Fibroblast of skin of abdomen (primary cell): ENCODE results near the gene DNAI7. TPM values are rescaled to one million over a fixed set of nuclear protein-coding genes. Genes with fewer than 3 reads are reported as not detected.

Experiments used
- DNase-seq: peaks from one replicate; pipeline ENCODE4 v3.0.0-alpha.2; 2013
- polyA plus RNA-seq, 2 experiments: library from polyadenylated mRNA; unstranded; fragments of 120-200 nt; gene quantifications; one replicate each; pipeline ENCODE4 v1.2.1, GENCODE V29; 2013; ENCODE audit not compliant: insufficient read length in 2 of 2

Gene DNAI7, protein sequence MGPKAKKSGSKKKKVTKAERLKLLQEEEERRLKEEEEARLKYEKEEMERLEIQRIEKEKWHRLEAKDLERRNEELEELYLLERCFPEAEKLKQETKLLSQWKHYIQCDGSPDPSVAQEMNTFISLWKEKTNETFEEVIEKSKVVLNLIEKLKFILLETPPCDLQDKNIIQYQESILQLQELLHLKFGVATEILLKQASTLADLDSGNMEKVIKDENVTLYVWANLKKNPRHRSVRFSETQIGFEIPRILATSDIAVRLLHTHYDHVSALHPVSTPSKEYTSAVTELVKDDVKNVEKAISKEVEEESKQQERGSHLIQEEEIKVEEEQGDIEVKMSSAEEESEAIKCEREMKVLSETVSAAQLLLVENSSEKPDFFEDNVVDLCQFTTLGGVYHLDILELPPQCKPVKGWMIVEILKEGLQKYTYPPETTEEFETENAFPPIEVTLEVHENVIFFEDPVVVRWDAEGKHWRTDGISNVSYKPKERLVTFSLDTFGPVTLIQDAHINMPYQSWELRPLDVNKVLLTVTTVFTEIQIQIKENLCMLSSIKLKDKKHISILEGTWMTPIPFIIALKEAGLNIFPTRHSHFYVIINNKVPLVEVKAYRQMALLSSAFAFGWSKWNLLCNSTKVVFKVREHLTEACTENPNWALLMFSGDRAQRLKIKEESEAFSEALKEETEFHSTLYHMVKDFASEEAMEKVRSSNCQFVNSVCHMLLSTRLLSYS
- 0.22 TPM for polyA plus RNA-seq (2013, experiment 1 of 2; ENCODE audit: insufficient read length)
- polyA plus RNA-seq (2013, experiment 2 of 2; ENCODE audit: insufficient read length), result 0.11 TPM

DNA sequence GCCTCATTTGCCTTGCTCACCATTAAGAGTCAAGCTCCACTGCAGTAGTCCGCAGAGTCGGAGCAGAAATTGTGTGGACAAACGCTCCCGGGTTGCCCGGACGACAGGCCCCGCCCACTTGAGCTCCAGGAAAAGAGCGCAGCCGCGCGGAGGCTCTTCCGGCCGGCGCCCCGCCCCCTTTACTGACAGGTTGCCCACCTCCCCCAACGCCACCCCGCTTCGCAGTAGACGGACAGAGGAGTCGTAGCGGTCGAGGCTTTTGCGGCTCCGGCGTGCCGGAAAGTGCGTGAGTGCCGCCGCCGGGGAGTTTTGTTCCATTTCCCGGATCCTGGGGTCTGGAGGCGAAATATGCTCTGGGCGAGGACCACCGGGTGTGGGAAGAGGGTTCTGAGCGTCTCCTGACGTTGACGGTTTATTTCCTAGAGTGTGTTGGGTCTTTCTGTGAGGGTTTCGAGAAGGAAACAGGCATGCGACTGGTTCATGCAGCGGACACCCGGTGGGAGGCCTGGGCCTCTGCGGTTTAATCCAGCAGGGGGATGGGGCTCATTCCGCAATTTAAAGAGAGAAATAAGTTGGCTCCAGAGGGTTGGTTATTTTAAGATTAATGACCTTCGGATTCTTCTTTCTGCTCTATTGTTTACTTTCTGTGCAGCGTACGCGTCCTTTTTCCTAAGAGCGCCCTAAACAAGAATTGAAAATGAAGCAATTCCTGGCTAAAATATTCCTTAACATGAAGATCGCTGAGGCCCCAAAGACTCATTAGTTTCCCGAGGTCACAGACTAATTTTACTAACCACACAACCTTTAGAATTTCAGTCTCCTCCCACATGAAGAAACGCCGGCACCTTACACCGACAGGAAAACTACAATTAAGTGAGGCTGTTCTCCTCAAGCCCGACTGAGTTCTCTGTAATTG is at the start of gene DNAI7, which contains the start of gene ETFRF1:
Gene DNAI7 (minus strand): TSS at position 105 of the 916 bp plus-strand sequence. CDS start 82 bp downstream, at position 23.
Gene ETFRF1 (plus strand): TSS at position 182 of the 916 bp plus-strand sequence. CDS start 8,720 bp downstream, outside the sequence.
- DNase-seq, result peak; percentile 92

DNA sequence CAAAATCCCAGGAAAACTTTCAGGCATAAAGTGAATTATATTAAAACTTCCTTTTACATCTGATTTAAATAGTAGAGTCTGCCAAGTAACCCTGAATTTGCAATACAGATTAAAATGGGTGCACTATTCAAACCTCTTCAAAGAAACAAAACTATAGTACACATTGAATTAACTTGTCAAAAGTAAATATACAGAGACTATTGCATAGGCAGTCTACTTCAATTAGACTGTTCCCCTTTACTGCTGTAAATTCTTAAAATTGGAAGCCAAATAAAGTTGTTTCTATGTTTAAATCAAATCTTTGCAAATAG is 48.7 kb upstream of the DNAI7 start:
- no peak for DNase-seq

DNA sequence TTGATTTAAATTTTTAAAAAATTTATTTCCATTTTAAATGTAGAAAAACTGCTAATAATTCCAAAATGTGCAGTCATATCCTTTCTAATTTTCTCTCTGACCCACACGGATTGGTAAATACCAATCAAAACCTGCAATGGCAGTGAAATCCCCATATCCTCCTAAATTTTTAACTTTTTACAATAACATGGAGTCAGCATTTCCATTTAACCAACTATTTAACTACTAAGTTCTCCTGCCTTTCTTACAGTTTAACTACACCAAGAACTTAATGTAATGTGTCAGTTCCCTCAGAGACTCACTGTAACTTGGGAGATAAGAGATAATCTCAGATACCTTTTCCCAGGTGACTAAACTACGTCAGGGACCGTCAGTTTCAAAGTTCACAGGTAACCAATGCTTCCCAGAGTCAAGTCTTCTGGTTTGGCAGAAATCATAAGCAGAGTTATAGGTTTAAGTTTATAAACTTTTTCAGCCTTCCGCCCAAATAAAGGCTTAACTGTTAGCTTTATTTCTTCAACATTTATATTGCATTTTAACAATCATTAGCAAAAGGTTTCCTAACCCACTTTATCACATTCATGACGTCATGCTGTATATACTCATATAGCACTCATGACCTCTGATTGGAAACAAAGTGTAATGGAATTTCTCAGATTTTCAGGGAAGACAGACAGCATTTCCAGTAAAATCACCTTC is 48.2 kb upstream of the DNAI7 start:
- DNase-seq, result no peak

DNA sequence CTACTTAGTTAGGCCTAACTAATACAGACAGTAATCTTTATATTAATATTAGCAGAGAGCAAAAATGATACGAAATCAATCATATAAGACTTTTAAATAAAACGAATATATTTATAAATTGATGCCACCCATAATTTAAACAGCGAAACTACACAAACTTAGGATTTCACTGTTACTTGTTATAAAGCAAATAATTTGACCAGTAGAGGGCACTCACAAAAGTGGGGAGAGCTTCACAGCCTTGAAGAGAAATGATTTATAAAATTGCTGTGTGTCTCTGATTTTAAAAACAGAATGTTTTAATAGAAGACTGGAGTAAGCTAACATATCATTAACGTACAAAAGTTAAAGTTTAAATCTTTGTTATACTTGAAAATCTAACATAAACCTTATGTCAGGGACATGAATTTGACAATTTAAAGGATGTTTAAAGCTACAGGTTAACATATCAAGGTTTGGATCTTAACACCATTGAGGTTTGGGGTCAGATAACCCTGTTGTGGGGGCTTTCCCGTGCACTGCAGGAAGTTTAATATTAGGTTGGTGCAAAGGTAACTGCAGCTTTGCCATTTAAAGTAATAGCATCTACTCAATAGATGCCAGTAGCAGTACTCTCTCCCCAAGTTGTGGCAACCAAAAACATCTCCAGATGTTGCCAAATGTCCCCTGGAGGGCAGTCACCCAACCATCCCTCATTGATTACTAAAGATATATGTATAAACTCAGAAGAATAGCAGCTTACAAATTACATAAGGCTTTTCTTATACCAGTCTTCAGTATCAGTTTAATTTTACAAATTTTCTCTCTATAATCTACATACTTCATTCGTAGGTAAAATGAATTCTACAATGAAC is 46.4 kb upstream of the DNAI7 start:
- DNase-seq, result peak; percentile 60

DNA sequence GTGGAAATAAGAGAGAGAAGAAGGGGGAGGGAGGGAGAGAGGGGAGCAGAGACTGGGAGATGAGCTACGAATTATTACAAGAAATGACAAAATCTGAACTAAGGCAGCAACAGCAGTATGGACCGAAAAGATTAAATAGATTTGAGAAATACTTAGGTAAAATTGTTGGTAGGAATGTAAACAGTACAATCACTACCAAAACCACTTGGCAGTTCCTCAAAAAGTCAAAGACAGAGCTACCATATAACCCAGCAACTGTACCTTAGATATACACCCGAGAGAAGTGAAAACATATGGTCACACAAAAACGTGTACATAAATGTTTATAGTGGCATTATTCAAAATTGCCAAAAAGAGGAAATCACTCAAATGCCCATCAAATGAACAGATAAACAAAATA is 41.7 kb upstream of the DNAI7 start:
- DNase-seq, result no peak

DNA sequence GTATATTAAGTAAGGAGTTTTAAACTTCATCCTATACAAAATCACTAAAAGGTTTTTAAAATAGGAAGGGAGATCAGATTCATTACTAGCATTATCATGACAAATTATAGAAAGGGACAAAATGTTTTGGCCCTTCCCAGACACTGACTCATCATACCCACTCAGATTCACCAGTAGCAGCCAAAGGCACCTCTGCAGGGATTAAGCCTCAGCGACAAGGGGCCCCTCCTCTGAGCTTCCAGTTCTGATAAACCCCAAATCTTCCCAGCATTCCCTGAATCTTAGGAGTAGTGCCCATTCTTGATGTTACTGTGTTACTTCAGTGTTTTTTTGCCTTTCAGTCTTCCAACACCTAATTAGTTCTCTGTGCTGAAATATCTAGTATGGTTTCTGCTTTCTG is 41.2 kb upstream of the DNAI7 start:
- DNase-seq, result peak; percentile 17

DNA sequence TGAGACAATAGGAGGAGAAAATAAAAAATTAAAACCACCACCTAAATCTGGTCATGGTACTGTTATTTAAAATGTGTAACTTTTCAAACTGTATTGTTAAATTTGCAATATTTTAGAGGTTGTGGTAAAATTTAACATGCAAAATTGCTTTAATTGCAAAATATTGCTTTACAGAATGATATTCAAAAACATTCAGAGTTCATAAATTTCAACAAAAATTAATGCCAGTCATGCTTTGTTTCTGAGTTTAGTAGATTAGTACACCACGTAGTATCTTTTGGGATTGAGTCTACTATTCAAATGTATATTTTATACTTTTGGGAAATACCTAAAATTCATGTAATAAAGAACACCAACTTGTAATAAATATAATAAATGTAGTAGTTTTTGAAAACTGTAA is 18.4 kb upstream of the DNAI7 start:
- DNase-seq, result no peak

DNA sequence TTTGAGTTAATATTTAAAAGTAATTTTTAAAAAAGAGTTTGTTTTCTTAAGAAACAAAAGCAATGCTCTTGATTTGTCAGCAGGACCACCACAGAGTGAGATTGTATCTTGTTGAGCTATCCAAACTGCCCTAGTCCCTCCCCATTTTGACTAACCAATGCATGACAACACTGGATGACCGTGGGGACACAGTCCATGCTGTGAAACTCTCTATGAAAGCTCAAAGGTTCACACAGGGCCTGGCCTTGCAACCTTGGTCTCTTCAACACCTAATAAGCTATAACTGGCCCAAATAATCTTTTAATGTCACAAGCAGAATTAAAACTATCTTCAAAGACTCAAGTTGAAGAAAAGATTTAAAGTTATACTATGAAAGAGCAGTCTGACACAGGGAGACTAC is 13.6 kb upstream of the DNAI7 start:
- DNase-seq, result no peak

DNA sequence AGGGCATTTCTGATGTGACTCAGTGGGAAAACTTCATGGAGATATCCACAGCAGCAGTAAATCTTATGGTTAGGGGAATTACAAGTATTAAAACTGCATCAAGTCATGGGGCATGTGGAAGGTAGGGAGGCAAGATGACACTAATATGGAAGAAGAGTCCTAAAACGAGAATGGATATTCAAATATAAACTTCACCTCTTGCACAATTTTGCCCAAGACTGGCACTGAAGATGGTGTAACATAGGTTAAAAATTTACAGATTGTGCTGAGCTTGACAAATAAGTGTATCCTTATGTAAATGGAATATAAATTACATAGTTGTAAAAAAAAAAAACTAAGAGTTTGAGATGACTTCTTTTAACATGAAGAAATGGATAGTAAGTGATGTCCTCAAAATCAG is 12.9 kb upstream of the DNAI7 start:
- no peak for DNase-seq

DNA sequence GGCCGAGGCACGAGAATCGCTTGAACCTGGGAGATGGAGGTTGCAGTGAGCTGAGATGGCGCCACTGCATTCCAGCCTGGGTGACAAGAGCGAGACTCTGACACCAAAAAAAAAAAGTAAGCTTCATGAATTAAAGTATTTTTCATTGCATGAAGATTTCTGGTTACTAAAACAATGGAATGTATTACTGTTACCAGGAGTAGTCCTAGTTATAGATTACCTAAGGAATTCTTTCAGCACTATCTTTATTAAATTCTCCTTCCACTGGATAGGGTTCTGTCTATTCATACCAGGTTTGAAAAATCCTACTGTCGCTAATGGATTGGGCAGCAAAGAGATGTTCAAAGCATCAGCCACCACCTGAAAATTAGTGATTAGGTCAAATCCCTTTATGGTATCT is 12.5 kb upstream of the DNAI7 start:
- DNase-seq, result no peak

DNA sequence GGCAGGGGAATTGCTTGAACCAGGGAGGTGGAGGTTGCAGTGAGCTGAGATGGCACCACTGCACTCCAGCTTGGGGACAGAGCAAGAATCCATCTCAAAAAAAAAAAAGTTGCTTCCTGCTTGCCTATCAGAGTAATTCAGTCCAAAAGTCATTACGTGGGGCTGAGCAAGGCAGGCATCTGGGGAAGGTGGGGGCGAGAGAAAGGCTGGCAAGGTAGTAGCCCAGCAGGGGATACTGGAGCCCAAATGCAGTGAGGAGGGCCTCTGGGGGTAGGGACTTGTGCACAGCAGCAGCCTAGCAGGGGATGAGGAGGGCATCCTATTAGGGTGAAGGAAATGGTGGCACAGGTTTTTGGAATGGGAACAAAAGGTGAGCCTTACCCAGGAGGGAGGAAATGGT is 7.2 kb upstream of the DNAI7 start:
- DNase-seq, result no peak

DNA sequence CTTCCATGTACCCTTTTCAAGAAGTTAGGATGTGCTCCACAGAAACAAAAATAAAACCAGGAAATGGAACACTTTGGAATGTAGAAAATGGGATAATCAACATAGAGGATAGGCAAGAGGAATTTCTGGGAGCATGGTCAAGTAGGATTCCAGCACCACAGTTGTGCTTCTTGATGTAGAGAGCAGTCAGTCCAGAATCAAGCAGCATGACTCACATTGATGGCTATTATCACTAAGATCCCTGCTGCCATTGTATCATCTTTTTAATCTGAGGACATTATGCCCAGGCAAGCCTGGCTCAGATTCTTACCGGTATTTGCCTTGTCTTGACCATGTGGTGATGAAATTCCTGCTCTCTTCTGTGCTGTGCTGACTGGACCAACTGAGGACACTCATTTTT is 5.7 kb upstream of the DNAI7 start:
- peak; percentile 67 for DNase-seq

DNA sequence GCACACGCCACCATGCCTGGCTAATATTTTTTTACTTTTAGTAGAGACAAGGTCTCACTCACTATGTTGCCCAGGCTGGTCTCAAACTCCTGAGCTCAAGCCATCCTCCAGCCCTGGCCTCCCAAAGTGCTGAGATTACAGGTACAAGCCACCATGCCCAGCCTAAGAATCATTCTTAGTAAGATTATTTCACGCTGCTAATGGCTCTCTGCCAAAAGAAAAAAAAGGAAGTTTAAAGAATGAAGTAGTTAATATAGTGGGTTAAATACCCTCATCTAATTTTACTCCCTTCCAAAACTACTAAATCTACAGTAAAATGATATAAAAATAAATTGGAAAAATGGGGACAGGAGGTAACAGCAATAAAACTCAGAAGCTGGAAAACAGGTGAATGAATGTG is 2.6 kb upstream of the DNAI7 start:
- no peak for DNase-seq

DNA sequence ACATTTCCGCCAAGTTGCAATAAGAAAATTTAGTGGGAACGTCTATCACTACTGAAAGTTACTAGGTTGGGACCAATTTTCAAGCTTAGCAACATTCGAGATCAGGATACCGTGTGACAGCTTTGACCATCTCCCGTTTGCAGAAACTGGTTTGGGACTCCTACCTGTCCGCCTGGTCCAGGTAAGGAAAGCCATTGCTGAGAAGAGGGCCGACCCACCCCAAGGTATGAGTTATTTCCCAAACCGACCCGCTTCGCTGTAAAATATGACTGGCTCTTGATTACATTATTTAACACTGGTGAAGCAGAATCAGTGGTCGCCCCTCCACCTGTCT is 271 bp downstream of the DNAI7 start:
- no peak for DNase-seq

DNA sequence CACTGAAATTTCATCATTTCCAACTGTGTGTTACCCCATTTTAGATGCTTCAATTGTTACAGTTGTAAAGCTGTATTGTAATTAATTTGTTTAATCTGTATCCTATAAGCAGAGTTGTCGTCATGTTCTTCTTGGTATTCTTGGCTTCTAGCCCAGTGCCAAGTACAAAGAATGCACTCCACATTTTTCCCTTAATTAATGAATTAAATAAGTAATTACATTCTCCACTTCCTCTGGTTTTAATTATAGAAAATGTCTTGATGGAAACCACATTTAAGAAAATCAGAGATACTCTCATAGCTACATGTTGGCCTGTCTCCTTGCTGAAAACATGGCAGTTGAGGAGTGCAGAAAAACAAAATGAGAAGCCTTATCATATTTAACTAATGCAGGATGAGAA is 746 bp downstream of the DNAI7 start:
- peak; percentile 75 for DNase-seq

DNA sequence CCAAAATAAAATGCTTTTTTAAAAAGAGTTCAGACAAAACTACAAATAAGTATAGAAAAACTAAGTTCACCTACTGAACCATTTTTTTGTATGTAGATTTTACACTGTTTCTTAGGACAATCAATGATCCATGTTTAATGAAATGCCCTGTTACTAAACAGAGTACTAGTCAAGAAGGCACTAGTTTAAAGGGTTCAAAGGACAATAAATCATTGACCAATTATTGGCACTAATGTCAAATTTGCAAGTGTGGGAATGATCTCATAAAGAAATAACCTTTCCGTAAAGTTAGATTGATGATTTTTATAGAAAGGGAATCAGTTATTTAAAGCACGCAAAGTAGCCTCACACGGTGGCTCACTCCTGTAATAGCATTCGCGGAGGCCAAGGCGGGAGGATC is 4.2 kb downstream of the DNAI7 start:
- no peak for DNase-seq

DNA sequence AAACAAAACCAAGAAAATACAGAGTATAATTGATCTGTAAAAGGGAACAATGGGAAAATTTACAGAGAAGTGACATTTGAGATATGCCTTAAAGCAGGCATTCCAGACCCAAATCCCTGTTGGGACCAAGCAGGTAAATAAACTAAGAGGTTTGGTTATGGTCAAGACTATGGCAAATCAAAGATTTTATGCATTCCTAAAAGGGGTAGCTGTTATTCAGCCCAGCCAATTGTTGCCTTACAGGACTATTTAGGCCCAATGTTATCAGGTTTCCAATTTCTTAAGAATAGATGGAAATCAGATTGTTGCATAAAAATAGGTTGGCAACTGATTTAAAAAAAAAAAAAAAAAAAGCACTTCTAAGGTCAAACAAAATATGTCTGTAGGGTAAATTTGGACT is 5.3 kb downstream of the DNAI7 start:
- DNase-seq, result peak; percentile 3

DNA sequence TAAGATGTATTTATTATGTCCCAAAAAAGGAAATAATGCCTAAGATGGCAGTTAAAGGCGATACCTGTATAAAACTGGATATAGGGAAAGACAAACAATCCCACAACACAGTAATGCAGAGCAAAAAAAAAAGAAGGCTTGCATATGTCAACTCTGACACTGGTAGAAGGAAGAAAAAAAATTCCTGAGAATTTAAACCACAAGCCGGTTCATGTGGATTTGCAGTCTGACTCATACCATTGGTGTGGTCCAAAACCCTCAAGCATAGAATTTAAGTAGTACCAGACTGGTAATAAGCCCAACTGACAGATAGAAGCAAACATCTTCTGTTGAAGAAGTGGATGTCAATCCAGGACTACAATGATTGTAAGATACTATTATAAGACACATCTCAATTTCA is 7.2 kb downstream of the DNAI7 start:
- peak; percentile 94 for DNase-seq

DNA sequence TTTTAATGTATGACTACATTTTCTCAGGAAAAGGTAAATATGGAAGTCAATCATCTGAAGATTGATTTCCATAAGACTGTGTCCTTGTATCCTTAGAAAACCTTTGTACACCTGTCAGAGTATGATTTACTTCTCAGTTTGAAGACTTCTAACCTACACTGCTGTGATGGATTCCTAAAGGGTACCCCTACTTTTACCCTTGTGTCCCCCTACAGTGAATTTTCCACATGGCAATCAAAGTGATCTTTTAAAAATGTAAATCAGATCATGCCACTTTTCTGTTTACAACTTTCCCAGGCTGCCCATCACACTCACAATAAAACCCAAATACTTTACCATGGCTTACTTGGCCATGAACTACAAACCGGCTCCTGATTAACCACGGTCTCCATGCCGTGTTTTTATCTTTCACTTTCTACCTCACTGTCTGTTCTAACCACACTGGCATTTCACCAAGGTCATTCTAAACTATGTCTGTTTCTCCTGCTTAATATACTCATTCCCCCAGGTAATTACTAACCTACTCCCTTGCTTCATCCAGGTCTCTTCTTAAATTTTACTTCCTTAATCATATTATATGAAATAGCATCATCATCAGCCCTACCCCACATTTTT is 8.1 kb downstream of the DNAI7 start:
- peak; percentile 23 for DNase-seq

DNA sequence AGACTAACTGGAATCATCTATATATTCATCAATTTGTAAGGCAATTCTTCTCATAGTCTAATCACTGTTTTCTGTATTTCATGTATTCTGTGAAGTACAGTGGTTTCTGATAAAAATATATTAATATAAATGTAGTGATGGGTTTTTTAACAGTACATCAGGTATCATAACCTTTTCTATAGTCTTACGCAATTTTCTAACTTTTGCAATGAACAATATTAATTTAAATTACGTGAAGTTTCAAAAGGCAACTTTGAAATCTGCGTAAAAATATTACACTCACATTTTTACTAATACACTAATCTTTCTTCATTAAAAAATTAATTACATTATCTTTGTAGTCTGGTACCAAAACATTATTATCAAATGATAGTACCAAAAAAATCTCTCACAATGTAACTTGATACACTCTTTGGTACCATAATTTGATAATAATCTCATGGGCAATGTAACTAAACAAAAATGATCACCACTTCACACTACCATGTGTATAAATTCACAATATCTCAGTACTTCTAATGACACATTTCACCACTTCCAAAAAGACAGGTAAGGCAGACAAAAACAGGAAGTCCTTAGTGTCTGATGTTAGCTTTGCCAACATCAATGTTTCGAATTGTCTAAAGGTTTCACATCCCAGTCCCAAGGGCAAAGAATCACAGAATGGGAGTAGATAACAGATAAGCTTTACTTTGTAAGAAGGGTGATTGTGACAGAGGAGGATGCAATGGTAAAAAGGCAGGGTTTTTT is 8.7 kb downstream of the DNAI7 start:
- DNase-seq, result no peak
